ENCODE results near the gene INPP4B. TPM values are rescaled to one million over a fixed set of nuclear protein-coding genes. Genes with fewer than 3 reads are reported as not detected.

The INPP4B gene
- total RNA-seq, 1 experiment from 2014 or later, result 53.7 TPM

- no peaks in the 10 kb centered on the region for H3K4me1 ChIP-seq (replicated peaks; ENCODE audit: insufficient read depth)
- H3K79me2 ChIP-seq (ENCODE audit: low read depth), result no peaks in the 10 kb centered on the region
- ChIA-PET POLR2A (ENCODE audit: unreplicated experiment) (no interaction called here), CTCF (no interaction called here)
- intact Hi-C loops (cut with micrococcal nuclease; ENCODE audit: unreplicated experiment), result no loop called here
- no peaks in the 10 kb centered on the region for H3K9me3 ChIP-seq (ENCODE audit: insufficient read depth, low read depth)
- H2AFZ ChIP-seq, result no peak overlapping the region
- H3K36me3 ChIP-seq (ENCODE audit: low read depth), result peaks cover 6% of the 10 kb centered on the region; the same call in 1 of the 2 replicates
- BruUV-seq (replicated peaks), result no TSS peak
- H3K4me3 ChIP-seq, result no peak overlapping the region
- H3K4me2 ChIP-seq, result no peak overlapping the region
- H3K27me3 ChIP-seq (ENCODE audit: insufficient read depth, low read depth), result no peaks in the 10 kb centered on the region
- H4K20me1 ChIP-seq (ENCODE audit: insufficient read depth), result no peaks in the 10 kb centered on the region
- H3F3A ChIP-seq (ENCODE audit: insufficient read depth, low read depth), result no peaks in the 10 kb centered on the region
- DNase-seq, result no peak
- H3K9me2 ChIP-seq (ENCODE audit: insufficient read depth), result no peaks in the 10 kb centered on the region
- TF ChIP-seq EZH2 (IDR thresholded peaks at IDR 0.05; ENCODE audit: low read depth) (no peak), CTCF (conservative IDR thresholded peaks at IDR 0.05) (no peak)
- H3K27ac ChIP-seq, result no peak overlapping the region
Measured at GRCh38 chr4:142203505-142203904, 642.6 kb downstream of the INPP4B start.

- TF ChIP-seq CTCF (conservative IDR thresholded peaks at IDR 0.05) (no peak), EZH2 (IDR thresholded peaks at IDR 0.05; ENCODE audit: low read depth) (no peak)
- no TSS peak for BruUV-seq (replicated peaks)
- Histone ChIP-seq H3K4me3 (no peak overlapping the region), H4K20me1 (ENCODE audit: insufficient read depth) (no peaks in the 10 kb centered on the region), H3K79me2 (ENCODE audit: low read depth) (no peaks in the 10 kb centered on the region), H3K9me2 (ENCODE audit: insufficient read depth) (no peaks in the 10 kb centered on the region), H3K9me3 (ENCODE audit: insufficient read depth, low read depth) (no peaks in the 10 kb centered on the region), H3F3A (ENCODE audit: insufficient read depth, low read depth) (no peaks in the 10 kb centered on the region), H3K36me3 (ENCODE audit: low read depth) (peaks cover 5% of the 10 kb centered on the region; the same call in 1 of the 2 replicates), H2AFZ (no peak overlapping the region), H3K27me3 (ENCODE audit: insufficient read depth, low read depth) (no peaks in the 10 kb centered on the region), H3K4me1 (replicated peaks; ENCODE audit: insufficient read depth) (no peaks in the 10 kb centered on the region), H3K27ac (no peak overlapping the region), H3K4me2 (no peak overlapping the region)
- CTCF ChIA-PET, result no interaction called here
- POLR2A ChIA-PET (ENCODE audit: unreplicated experiment), result interaction anchor here (0.6 to 0.9 kb wide), 2 partner anchors 272 to 611 kb away, joined by 6 to 8 read pairs; no protein-coding TSS in a partner anchor
- intact Hi-C loops (cut with micrococcal nuclease; ENCODE audit: unreplicated experiment), result no loop called here
- DNase-seq, result no peak
Measured at GRCh38 chr4:142202404-142203332, 643.4 kb downstream of the INPP4B start.

- no peak overlapping the region for H2AFZ ChIP-seq
- H3K36me3 ChIP-seq (ENCODE audit: low read depth), result no peaks in the 10 kb centered on the region
- H4K20me1 ChIP-seq (ENCODE audit: insufficient read depth), result no peaks in the 10 kb centered on the region
- no peak overlapping the region for H3K4me3 ChIP-seq
- intact Hi-C loops (cut with micrococcal nuclease; ENCODE audit: unreplicated experiment), result no loop called here
- CTCF ChIA-PET, result no interaction called here
- H3K79me2 ChIP-seq (ENCODE audit: low read depth), result no peaks in the 10 kb centered on the region
- TF ChIP-seq CTCF (conservative IDR thresholded peaks at IDR 0.05) (no peak), EZH2 (IDR thresholded peaks at IDR 0.05; ENCODE audit: low read depth) (no peak)
- H3K27ac ChIP-seq, result no peak overlapping the region
- DNase-seq, result no peak
- no peaks in the 10 kb centered on the region for H3K9me3 ChIP-seq (ENCODE audit: insufficient read depth, low read depth)
- POLR2A ChIA-PET (ENCODE audit: unreplicated experiment), result interaction anchor here (0.6 kb wide), 1 partner anchor 872 kb away, joined by 4 read pairs; no protein-coding TSS in a partner anchor
- H3K4me1 ChIP-seq (replicated peaks; ENCODE audit: insufficient read depth), result no peaks in the 10 kb centered on the region
- BruUV-seq (replicated peaks), result no TSS peak
- no peak overlapping the region for H3K4me2 ChIP-seq
- no peaks in the 10 kb centered on the region for H3K9me2 ChIP-seq (ENCODE audit: insufficient read depth)
- H3K27me3 ChIP-seq (ENCODE audit: insufficient read depth, low read depth), result no peaks in the 10 kb centered on the region
- no peaks in the 10 kb centered on the region for H3F3A ChIP-seq (ENCODE audit: insufficient read depth, low read depth)
Measured at GRCh38 chr4:142201041-142201440, 645.1 kb downstream of the INPP4B start.
